H1 (cell line): ENCODE results near the gene MRPS2. TPM values are rescaled to one million over a fixed set of nuclear protein-coding genes. Genes with fewer than 3 reads are reported as not detected.

Experiments
- CTCF ChIA-PET: fragments of 300-600 bp; sonication (Branson Sonifier 250); formaldehyde crosslinking; loops from one replicate; lab custom pipeline; 2021; ENCODE audit not compliant: partially characterized antibody; lab: Charles Lee
- POLR2A ChIA-PET: fragments of 300-600 bp; sonication (Branson Sonifier 250); formaldehyde crosslinking; loops from one replicate; lab custom pipeline; 2021; ENCODE audit warnings: inconsistent platforms; ENCODE audit not compliant: partially characterized antibody; lab: Charles Lee
- DNase-seq, 2 experiments: peaks; one replicate each; pipeline versions ENCODE4 v3.0.0 to v3.0.0-alpha.2; 2010 to 2022; ENCODE audit warnings: low spot score in 2 of 2, low read depth in 1 of 2, mixed read lengths in 1 of 2
- FAIRE-seq: peaks from 2 replicates; lab custom pipeline; 2011; peaks lifted over from hg19 to GRCh38; lab: Jason Lieb, UNC
- H2AFZ ChIP-seq: 2 replicates; pipeline ENCODE4 v1.8.1; 2012; ENCODE audit warnings: low read length, inconsistent platforms
- H2AK5ac ChIP-seq: 2 replicates; pipeline ENCODE4 v1.6.1; 2013; ENCODE audit warnings: low read depth, low read length
- H2BK120ac ChIP-seq: replicated peaks from 2 replicates; pipeline ENCODE3; 2013; ENCODE audit warnings: low read depth, low read length, inconsistent platforms
- H2BK12ac ChIP-seq: 2 replicates; pipeline ENCODE4 v1.6.1; 2013; ENCODE audit warnings: low read depth, low read length
- H2BK15ac ChIP-seq: 2 replicates; pipeline ENCODE4 v1.6.1; 2013; ENCODE audit warnings: low read length
- H2BK20ac ChIP-seq: 2 replicates; pipeline ENCODE4 v1.6.1; 2013; ENCODE audit warnings: low read length
- H2BK5ac ChIP-seq: 2 replicates; pipeline ENCODE4 v1.6.1; 2013; ENCODE audit warnings: low read depth, low read length
- H3K14ac ChIP-seq: 2 replicates; pipeline ENCODE4 v1.6.1; 2013; ENCODE audit warnings: inconsistent platforms; ENCODE audit not compliant: insufficient read length
- H3K18ac ChIP-seq: 2 replicates; pipeline ENCODE4 v1.6.1; 2013; ENCODE audit warnings: low read length; ENCODE audit errors: extremely low read depth
- H3K23ac ChIP-seq: 2 replicates; pipeline ENCODE4 v1.6.1; 2013; ENCODE audit warnings: inconsistent platforms; ENCODE audit not compliant: insufficient read length
- H3K23me2 ChIP-seq: 2 replicates; pipeline ENCODE4 v1.6.1; 2013; ENCODE audit warnings: low read depth, low read length
- H3K27ac ChIP-seq: 2 replicates; pipeline ENCODE4 v1.6.1; 2011; ENCODE audit warnings: low read depth, low read length, inconsistent platforms
- H3K27me3 ChIP-seq, 4 experiments: replicated peaks in 1 of 4; 1 replicate in 1 of 4; 2 replicates in 3 of 4; pipeline versions ENCODE4 v1.6.1 to v1.8.1; 2011 to 2013; ENCODE audit warnings: low read length in 3 of 4, mild to moderate bottlenecking in 3 of 4, inconsistent platforms in 2 of 4, mixed read lengths in 2 of 4, moderate library complexity in 1 of 4; ENCODE audit not compliant: control insufficient read depth in 3 of 4, insufficient read depth in 3 of 4; ENCODE audit errors: extremely low read depth in 1 of 4
- H3K36me3 ChIP-seq, 4 experiments: 2 replicates each; pipeline versions ENCODE4 v1.6.1 to v1.8.1; 2011 to 2013; ENCODE audit warnings: mild to moderate bottlenecking in 4 of 4, low read length in 3 of 4, moderate library complexity in 2 of 4, control low read depth in 1 of 4, inconsistent platforms in 1 of 4; ENCODE audit not compliant: insufficient read depth in 4 of 4, control insufficient read depth in 2 of 4
- H3K4ac ChIP-seq: replicated peaks from 2 replicates; pipeline ENCODE3; 2013; ENCODE audit warnings: low read length, low read depth, mixed read lengths, inconsistent platforms; ENCODE audit not compliant: insufficient read length
- H3K4me1 ChIP-seq, 4 experiments: replicated peaks in 1 of 4; 1 replicate in 1 of 4; 2 replicates in 3 of 4; pipeline versions ENCODE4 v1.6.1 to v1.8.1; 2011 to 2013; ENCODE audit warnings: low read length in 3 of 4, inconsistent platforms in 2 of 4, mixed read lengths in 1 of 4; ENCODE audit not compliant: insufficient read depth in 4 of 4, control insufficient read depth in 3 of 4
- H3K4me2 ChIP-seq, 2 experiments: 2 replicates each; pipeline versions ENCODE4 v1.6.1 to v1.8.1; 2011 to 2013; ENCODE audit warnings: low read depth in 2 of 2, low read length in 2 of 2, control low read depth in 1 of 2, inconsistent platforms in 1 of 2, mild to moderate bottlenecking in 1 of 2; ENCODE audit not compliant: insufficient read depth in 1 of 2
- H3K4me3 ChIP-seq, 4 experiments: fragments of 200-600, 300-600 bp in 1 of 4; sonication (generic), shearing (Covaris generic), sonication (Bioruptor Twin) in 1 of 4; 2 replicates each; pipeline versions ENCODE4 v1.5.1 to v1.8.1; 2011 to 2016; ENCODE audit warnings: low read length in 4 of 4, low read depth in 3 of 4, control low read depth in 2 of 4, inconsistent platforms in 2 of 4, mild to moderate bottlenecking in 2 of 4, mixed read lengths in 1 of 4, moderate library complexity in 1 of 4; ENCODE audit not compliant: insufficient read depth in 2 of 4; ENCODE audit errors: extremely low read depth in 1 of 4
- H3K56ac ChIP-seq: replicated peaks from 2 replicates; pipeline ENCODE3; 2013; ENCODE audit warnings: low read depth, mild to moderate bottlenecking, mixed read lengths, low read length, inconsistent platforms; ENCODE audit not compliant: insufficient read length
- H3K79me1 ChIP-seq: 2 replicates; pipeline ENCODE4 v1.6.1; 2013; ENCODE audit warnings: low read depth, low read length, control low read depth
- H3K79me2 ChIP-seq, 2 experiments: 2 replicates each; pipeline versions ENCODE4 v1.6.1 to v1.8.1; 2012 to 2013; ENCODE audit warnings: low read length in 2 of 2, mild to moderate bottlenecking in 2 of 2, inconsistent platforms in 1 of 2; ENCODE audit not compliant: insufficient read depth in 2 of 2, control insufficient read depth in 1 of 2
- H3K9ac ChIP-seq, 4 experiments: replicated peaks in 1 of 4; 1 replicate in 1 of 4; 2 replicates in 3 of 4; pipeline versions ENCODE4 v1.6.1 to v1.8.1; 2011 to 2013; ENCODE audit warnings: low read depth in 3 of 4, low read length in 3 of 4, control low read depth in 2 of 4, mild to moderate bottlenecking in 2 of 4, moderate library complexity in 2 of 4, inconsistent platforms in 1 of 4; ENCODE audit errors: extremely low read depth in 1 of 4
- H3K9me3 ChIP-seq, 2 experiments: 2 replicates each; pipeline versions ENCODE4 v1.6.1 to v1.8.1; 2012 to 2013; ENCODE audit warnings: mild to moderate bottlenecking in 2 of 2, moderate library complexity in 2 of 2, control low read depth in 1 of 2, inconsistent platforms in 1 of 2, low read depth in 1 of 2, low read length in 1 of 2, mixed read lengths in 1 of 2; ENCODE audit not compliant: insufficient read depth in 2 of 2
- H4K20me1 ChIP-seq, 2 experiments: replicated peaks in 1 of 2; 2 replicates each; pipeline versions ENCODE3 to v1.8.1; 2011 to 2013; ENCODE audit warnings: inconsistent platforms in 2 of 2, low read length in 2 of 2, mild to moderate bottlenecking in 1 of 2; ENCODE audit not compliant: insufficient read depth in 2 of 2, control insufficient read depth in 1 of 2
- H4K5ac ChIP-seq: 2 replicates; pipeline ENCODE4 v1.6.1; 2013; ENCODE audit warnings: low read length, low read depth, mixed read lengths, inconsistent platforms; ENCODE audit not compliant: insufficient read length
- H4K8ac ChIP-seq: 2 replicates; pipeline ENCODE4 v1.8.0; 2013; ENCODE audit warnings: mild to moderate bottlenecking, moderate library complexity, low read length, inconsistent platforms; ENCODE audit not compliant: insufficient read depth; ENCODE audit errors: extremely low read depth
- H4K91ac ChIP-seq: replicated peaks from 2 replicates; pipeline ENCODE3; 2013; ENCODE audit warnings: low read length, mixed read lengths, inconsistent platforms; ENCODE audit not compliant: insufficient read length
- BACH1 ChIP-seq: IDR thresholded peaks from 2 replicates; pipeline ENCODE4 v1.6.1; 2012; ENCODE audit warnings: low read length, improper control_type of control experiment
- CBX8 ChIP-seq: fragments of 300-800, 300-1000 bp; sonication (generic); IDR thresholded peaks from 2 replicates; pipeline ENCODE4 v1.7.1; 2016; ENCODE audit warnings: low read depth, low read length, borderline replicate concordance
- EP300 ChIP-seq, 2 experiments: IDR thresholded peaks; 1 replicate in 1 of 2; 2 replicates in 1 of 2; pipeline ENCODE4 v1.6.1; 2011 to 2012; ENCODE audit warnings: low read depth in 2 of 2, low read length in 2 of 2, mild to moderate bottlenecking in 2 of 2, borderline replicate concordance in 1 of 2, inconsistent platforms in 1 of 2, moderate library complexity in 1 of 2
- FOSL1 ChIP-seq: IDR thresholded peaks from 2 replicates; pipeline ENCODE4 v1.6.1; 2011; ENCODE audit warnings: mild to moderate bottlenecking, low read depth, low read length, moderate library complexity; ENCODE audit not compliant: insufficient read depth
- JUN ChIP-seq: IDR thresholded peaks from 2 replicates; pipeline ENCODE4 v1.6.1; 2011; ENCODE audit warnings: low read depth, mild to moderate bottlenecking, improper control_type of control experiment, low read length
- MAFK ChIP-seq: IDR thresholded peaks from 2 replicates; pipeline ENCODE4 v1.6.1; 2012; ENCODE audit warnings: low read depth, mild to moderate bottlenecking, improper control_type of control experiment, low read length
- SAP30 ChIP-seq: fragments of 300-600 bp; sonication (generic); IDR thresholded peaks from 2 replicates; pipeline ENCODE4 v1.7.1; 2012; ENCODE audit warnings: low read length, moderate library complexity, mild to moderate bottlenecking, inconsistent platforms; ENCODE audit not compliant: insufficient read depth, insufficient replicate concordance
- SIRT6 ChIP-seq: IDR thresholded peaks from one replicate; pipeline ENCODE4 v1.7.1; 2012; ENCODE audit warnings: low read length, inconsistent platforms
- SP1 ChIP-seq: IDR thresholded peaks from 2 replicates; pipeline ENCODE4 v1.6.1; 2011; ENCODE audit warnings: low read depth, low read length
- TAF1 ChIP-seq: IDR thresholded peaks from 2 replicates; pipeline ENCODE4 v1.6.1; 2011; ENCODE audit warnings: mild to moderate bottlenecking, low read depth, low read length
- TAF7 ChIP-seq: optimal IDR thresholded peaks from 2 replicates; pipeline ENCODE3; 2011; ENCODE audit warnings: low read depth, mild to moderate bottlenecking, inconsistent platforms, low read length, moderate library complexity, borderline replicate concordance
- TBP ChIP-seq: IDR thresholded peaks from 2 replicates; pipeline ENCODE4 v1.6.1; 2011; ENCODE audit warnings: low read depth, low read length, improper control_type of control experiment
- TCF12 ChIP-seq: IDR thresholded peaks from 2 replicates; pipeline ENCODE4 v1.6.1; 2011; ENCODE audit warnings: low read depth, mild to moderate bottlenecking, low read length
- WGBS, 2 experiments: shearing (Covaris generic) in 1 of 2; methylation state at CpG; one replicate each; pipeline versions ENCODE4 v1.1.6 to v1.1.7; 2013 to 2015; ENCODE audit warnings: low lambda C conversion rate in 2 of 2, mixed read lengths in 2 of 2, inconsistent platforms in 1 of 2, low coverage in 1 of 2, missing lambda C conversion rate in 1 of 2; ENCODE audit not compliant: insufficient replicate concordance in 2 of 2, insufficient coverage in 1 of 2, insufficient read length in 1 of 2; ENCODE audit errors: extremely low coverage in 1 of 2, missing lambda C conversion rate in 1 of 2; 5-methylcytosine and 5-hydroxymethylcytosine counted together
- polyA plus RNA-seq, 7 experiments: library from polyadenylated mRNA; depleted of rRNA in 3 of 7; stranded (reverse) in 5 of 7; unstranded in 2 of 7; fragments of >200 nt in 5 of 7; fragments of 200-250 nt in 2 of 7; gene quantifications; 1 replicate in 5 of 7; 2 replicates in 1 of 7; 4 replicates in 1 of 7; pipeline versions ENCODE4 v1.2.1 to v1.2.3, GENCODE V29; 2011 to 2013; ENCODE audit warnings: missing spikeins in 2 of 7, mixed read lengths in 2 of 7
- total RNA-seq: library from RNA; stranded (reverse); fragmentation: NEBNext Ultra II Directional; extraction: Animal tissue kit (Norgen Biotek cat#: 25700); gene quantifications from 2 replicates; pipeline ENCODE4 v1.2.1, GENCODE V29; 2021

The MRPS2 gene
- total and polyA plus RNA-seq, 2 of the 8 experiments (the other 6 are each of a cell fraction or from before 2014, with no cell fraction given) = 78.6 to 476 TPM

GRCh38 chr9:135512904-135513303 lies 12.4 kb downstream of the MRPS2 start:
- Histone ChIP-seq H3K23me2 (no peaks in the 10 kb centered on the region), H4K5ac (no peak overlapping the region), H3K79me2 (no peaks in the 10 kb centered on the region), H3K14ac (no peak overlapping the region), H3K4ac (no peak overlapping the region), H2BK20ac (no peak overlapping the region), H3K18ac (no peak overlapping the region), H3K79me1 (no peaks in the 10 kb centered on the region), H3K27ac (no peak overlapping the region), H3K4me3 (no peak overlapping the region), H4K8ac (no peak overlapping the region), H3K36me3 (no peaks in the 10 kb centered on the region), H2BK5ac (no peak overlapping the region), H3K9ac (no peak overlapping the region), H3K23ac (no peak overlapping the region), H3K9me3 (no peaks in the 10 kb centered on the region), H2AFZ (no peak overlapping the region), H3K4me1 (no peaks in the 10 kb centered on the region), H3K27me3 (no peaks in the 10 kb centered on the region), H2AK5ac (no peak overlapping the region), H2BK120ac (no peak overlapping the region), H4K20me1 (no peaks in the 10 kb centered on the region), H2BK12ac (no peak overlapping the region), H4K91ac (no peak overlapping the region), H2BK15ac (no peak overlapping the region), H3K4me2 (no peak overlapping the region), H3K56ac (no peak overlapping the region)
- CTCF ChIA-PET = interaction anchor here (0.6 to 1.4 kb wide), 4 partner anchors 11 to 200 kb away, joined by 3 to 4 read pairs (median 3); no protein-coding TSS in a partner anchor
- 95% methylated on average over 7 of the region's 7 CpGs; no CpG with 5 or more reads in 1 of the 2 experiments for WGBS, 2 experiments
- no peak for DNase-seq
- no peak for FAIRE-seq
- POLR2A ChIA-PET = no interaction called here
- TF ChIP-seq MAFK = no peak
- no peak for TF ChIP-seq SAP30
- no peak for TF ChIP-seq TAF7
- TF ChIP-seq TBP = no peak
- TF ChIP-seq BACH1 = no peak
- TF ChIP-seq EP300 (IDR thresholded peaks at IDR 0.05; ENCODE audit: borderline replicate concordance in 1 of 2, low read depth in 2 of 2, low read length in 2 of 2) = no peak
- no peak for TF ChIP-seq FOSL1
- no peak for TF ChIP-seq CBX8
- TF ChIP-seq TAF1 = no peak
- TF ChIP-seq SP1 = no peak
- TF ChIP-seq JUN = no peak
- no peak for TF ChIP-seq TCF12
- TF ChIP-seq SIRT6 = no peak
